ENCODE data around the gene ALDOC.

GRCh38 chr17:28524476-28525424, 51.9 kb downstream of the ALDOC start:
- TF ChIP-seq POLR2A (IDR thresholded peaks at IDR 0.05; ENCODE audit: low read depth, low read length) (no peak), POLR2AphosphoS5 (IDR thresholded peaks at IDR 0.05; ENCODE audit: low read depth, low read length) (no peak), TAF1 (IDR thresholded peaks at IDR 0.05; ENCODE audit: low read depth, low read length) (no peak), PAX5 (IDR thresholded peaks at IDR 0.05; ENCODE audit: insufficient read depth, low read length, severe bottlenecking) (no peak), SPI1 (IDR thresholded peaks at IDR 0.05; ENCODE audit: low read depth, low read length) (no peak), POU2F2 (IDR thresholded peaks at IDR 0.05; ENCODE audit: low read depth, low read length) (no peak)
